SHP77 (cell line): ENCODE data around the gene PPIP5K1.
"Not testable (repeated sequence)": the region's sequence is repeated elsewhere in the genome, so short reads cannot be mapped to it uniquely, and the experiment has no call there.

ENCODE experiments used
- DNase-seq, 2 experiments: peaks; one replicate each; lab custom pipeline; 2025; lab: John Stamatoyannopoulos, UW

Gene PPIP5K1

DNA sequence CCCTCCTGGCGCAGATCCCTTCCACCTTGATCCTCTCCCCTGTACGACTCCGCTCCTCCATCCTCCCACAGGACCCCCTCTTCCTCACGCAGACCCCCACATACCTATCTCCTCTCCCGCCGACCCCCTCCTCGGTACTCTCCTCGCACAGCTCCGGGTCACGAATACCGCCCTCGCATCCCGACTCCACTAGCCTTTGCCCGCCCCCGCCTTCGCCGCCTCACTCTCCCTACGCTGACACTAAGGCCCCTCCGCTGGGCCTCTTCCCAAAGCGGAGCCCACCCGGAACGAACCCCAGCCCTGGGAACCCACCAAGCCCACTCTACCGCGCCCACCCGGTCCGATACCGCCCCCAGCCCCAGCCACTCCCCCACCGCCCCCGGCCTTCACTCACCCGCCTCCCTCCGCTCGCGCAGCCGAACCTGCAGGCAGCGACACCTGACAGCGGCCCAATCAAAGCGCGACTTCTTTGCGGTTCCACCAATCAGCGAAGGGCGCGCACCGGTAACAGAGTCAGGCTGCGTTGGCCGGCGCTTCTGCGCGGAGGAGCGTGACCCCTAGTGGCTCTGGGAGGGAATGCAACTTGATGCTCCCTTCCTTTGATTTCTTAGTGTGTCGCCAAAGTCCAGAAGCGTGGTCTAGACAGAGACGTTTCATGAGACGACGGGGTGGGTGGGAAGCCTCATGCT, at the start of gene PPIP5K1:
TSS of gene PPIP5K1 (minus strand) at position 431 of the 689 bp plus-strand sequence. CDS start 5,704 bp downstream, outside the sequence.
- not testable (repeated sequence) for DNase-seq

DNA sequence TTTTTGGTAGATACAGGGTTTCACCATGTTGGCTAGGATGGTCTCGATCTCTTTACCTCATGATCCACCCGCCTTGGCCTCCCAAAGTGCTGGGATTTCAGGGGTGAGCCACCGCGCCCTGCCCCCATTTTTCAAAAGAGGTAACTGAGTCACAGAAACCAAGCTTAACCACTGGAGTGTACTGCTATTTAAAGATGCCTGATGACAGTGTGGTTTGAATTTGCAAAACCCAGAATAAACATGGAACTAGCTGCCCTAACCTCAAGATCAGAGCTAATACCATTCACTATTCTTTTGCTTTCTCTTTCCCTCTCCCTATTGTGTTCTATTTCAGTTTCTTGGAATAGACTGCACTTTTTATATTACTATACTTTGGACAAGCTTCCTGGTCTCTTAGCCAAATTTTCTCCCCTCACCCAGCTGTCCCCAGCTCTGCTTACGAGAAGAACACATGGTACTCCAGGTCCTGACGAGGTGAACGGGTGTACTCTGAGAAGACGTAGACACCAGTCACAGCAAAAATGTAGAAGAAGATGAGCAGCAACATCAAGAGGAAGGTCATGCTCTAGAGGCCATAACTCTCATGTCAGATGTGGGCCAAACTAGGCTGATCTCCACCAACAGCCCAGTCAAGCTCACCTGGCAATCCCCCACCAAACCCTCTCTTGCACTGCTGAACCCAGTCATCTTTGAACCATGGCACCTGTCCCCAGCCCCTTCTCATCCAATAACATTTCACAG, 48.6 kb upstream of the PPIP5K1 start:
- not testable (repeated sequence) for DNase-seq

DNA sequence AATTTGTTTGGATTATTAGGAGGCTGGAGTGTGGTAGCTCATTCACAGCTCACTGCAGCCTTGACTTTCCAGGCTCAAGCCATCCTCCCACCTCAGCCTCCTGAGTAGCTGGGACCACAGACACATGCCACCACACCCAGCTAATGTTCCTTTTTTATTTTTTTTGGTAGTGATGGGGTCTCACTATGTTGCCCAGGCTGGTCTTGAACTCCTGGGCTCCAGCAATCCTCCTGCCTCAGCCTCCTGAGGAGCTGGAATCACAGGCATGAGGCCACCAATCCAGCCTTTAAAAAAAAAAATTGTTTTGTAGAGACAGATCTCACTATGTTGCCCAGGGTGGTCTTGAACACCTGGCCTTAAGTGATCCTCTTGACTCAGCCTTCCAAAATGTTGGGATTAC, 36.9 kb upstream of the PPIP5K1 start:
- not testable (repeated sequence) for DNase-seq

DNA sequence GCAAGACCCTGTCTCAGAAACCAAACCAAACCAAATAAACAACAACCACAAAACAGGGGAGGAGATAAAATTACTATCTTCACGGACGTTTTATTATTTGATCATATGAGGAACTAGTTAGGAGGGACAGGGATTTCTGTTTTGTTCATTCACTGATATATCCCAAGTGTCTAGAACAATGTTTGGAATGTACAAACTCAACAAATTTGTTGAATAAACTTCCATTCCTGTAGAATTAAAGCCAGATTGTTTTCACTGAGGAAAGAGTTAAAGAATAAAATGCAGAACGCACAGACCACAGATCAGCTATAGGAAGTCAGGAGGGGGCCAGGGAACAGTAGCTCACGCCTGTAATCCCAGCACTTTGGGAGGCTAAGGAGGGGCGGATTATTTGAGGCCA, 35.1 kb upstream of the PPIP5K1 start:
- DNase-seq: no peak

DNA sequence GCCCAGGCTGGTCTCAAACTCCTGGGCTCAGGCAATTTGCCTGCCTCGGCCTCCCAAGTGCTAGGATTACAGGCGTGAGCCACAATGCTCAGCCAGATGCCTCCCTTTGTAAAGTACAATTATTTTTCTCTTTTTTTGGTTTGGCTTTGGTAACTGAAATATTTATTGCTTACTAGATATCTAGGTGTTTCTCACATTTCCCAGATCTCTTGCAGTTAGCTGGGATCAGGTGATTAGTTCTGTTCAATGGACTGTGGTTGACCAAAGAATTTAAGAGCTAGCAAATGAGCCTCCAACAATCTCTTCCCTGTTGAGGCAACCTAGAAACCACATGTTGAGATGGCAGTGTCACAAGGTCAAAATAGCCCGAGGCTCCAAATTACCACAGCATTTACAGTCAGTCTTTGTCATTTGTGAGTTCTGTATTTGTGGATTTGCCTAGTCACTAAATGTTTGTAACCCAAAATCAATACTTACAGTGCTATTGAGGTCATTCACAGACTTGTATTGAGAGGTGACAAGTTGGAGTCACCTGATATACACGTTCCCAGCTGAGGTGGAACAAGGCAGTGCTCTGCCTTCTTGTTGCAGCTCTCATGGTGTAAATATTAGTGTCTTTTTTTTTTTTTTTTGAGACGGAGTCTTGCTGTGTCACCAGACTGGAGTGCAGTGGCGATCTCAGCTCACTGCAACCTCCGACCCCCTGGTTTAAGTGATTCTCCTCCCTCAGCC, 32.2 kb upstream of the PPIP5K1 start:
- not testable (repeated sequence) for DNase-seq

DNA sequence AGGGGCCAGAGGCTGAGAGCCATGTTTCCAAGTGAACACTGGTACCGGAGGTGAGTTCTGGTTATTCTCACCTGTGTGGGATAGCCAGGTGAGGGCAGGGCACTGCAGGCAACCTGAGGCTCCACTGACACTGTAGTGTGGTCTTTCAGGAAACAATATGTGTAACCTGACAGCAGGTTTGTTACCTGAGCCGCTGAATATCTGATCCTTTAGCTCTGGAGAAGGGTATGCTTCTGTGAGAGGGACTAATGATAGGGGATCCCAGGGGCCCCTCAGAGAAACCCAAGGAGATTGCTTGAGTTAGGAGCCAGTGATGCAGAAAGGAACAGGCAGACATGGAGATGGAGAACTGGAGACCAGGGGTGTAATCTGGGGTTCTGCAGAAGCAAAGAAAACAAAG, 28.7 kb upstream of the PPIP5K1 start, which contains the start of gene STRC:
TSS of gene STRC (minus strand) at position 101 of the 400 bp plus-strand sequence. CDS start at position 23, 78 bp downstream.
- DNase-seq: not testable (repeated sequence)

DNA sequence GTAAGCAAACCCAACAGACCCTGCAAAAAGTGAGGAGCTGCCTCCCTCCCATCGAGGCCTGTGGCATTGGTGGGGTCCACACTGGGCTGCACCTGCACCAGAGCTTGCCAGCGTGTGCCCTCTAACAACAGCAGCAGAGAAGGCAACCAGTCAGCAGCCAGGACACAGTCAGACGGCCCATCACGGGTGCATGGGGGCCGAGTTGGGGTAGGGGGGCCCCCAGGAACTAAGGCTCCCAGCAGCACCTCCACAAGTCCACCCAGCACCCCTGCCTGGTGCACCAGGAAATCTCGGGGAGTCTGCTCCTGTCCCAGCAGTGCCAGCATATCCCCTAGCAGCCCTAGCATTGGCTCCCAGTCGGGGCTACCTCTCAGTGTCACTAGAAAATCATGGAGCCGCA, 27.7 kb upstream of the PPIP5K1 start:
- not testable (repeated sequence) for DNase-seq

DNA sequence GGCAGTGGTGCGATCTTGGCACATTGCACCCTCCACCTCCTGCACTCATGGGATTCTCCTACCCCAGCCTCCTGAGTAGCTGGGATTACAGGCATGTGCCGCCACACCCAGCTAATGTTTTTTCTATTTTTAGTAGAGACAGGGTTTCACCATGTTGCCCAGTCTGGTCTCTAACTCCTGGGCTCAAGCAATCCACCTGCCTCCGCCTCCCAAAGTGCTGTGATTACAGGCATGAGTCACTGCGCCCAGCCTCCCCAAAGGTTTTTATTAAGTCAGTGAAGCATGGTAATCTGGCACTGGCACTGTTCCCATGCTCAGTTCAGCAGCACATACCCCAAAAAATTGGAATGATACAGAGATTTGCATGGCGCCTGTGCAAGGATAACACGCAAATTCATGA, 12.2 kb upstream of the PPIP5K1 start:
- peak; percentile 24 to 50 for DNase-seq

DNA sequence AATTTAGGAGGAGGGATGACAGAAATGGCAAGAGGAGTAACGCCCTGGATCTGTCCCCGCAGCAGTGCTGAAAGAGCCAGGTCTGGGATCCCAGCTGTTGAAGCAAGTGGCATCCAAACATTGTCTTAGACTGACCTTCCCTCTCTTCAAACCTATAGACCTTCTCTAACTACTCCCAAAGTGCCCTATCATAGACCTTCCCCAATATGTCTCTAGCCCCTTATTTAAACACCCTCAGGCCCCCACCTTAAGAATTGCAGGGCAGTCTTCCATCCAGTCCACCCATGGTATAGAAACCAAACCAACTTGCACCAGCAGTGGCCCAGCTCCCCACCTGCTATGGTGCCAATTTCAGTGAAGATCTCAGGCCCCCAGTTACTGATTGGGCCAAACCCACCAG, 10.2 kb upstream of the PPIP5K1 start:
- DNase-seq: not testable (repeated sequence)

DNA sequence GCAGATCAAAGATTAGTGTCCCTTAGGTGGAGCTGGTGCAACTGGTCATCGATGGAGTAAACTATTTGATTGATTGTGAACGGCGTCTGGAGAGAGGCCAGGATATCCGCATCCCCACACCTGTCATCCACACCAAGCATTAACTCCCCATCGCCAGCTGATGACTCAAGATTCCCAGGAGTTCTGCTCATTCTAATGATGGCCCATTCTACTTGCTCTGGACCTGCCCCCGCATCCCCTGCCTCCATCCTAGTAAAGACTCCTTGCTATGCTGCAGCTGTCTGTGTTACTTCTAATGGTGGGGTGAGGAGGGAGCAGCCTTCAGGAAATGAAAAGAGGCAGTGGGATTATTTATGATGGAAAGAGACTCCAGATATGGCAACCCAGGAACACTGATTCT, 9.1 kb upstream of the PPIP5K1 start:
- DNase-seq: not testable (repeated sequence)

DNA sequence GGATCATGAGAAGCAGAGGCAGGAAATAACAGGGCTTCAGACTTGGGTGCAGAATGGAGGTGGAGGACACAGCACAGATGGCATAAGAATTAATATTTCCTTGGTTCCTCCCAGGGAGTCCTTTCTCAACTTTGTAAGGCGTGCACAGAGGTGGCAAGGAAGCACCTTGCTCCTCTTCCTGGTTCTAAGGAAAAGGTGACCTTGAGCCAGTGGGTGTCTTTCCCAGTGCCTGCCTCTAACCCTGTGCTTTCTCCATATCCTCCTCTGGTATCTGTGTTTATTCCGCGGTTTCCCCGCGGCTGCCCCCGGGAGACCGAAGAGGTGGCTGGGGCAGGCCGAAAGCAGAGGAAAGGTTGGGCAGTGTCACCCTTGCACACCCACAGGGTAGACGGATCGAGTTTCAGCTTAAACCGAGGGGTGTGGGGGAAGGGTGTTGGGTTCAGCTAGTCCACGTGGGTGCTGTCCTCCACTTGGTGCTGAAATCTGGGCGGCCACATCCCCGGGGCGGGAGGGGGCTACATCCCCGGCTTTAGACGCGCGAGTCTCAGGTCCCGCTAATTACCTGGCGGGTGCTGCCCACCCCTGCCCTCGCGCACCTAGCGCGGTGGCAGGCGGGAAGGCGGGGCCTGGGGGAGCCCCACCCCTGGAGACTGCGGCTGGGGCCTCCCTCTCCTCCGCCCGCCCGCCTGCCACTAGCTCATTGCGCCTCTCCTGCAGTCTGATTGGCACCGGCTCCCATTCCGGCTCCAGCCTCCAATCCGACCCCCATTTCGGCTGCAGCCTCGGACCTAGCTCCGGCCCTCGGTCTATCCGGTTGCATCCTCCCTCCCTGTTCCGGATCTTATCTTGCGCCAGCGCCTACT, 3.6 kb upstream of the PPIP5K1 start, which contains the start of gene CKMT1B:
TSS of gene CKMT1B (plus strand) at position 700 of the 863 bp plus-strand sequence. CDS start 192 bp downstream, outside the sequence.
- DNase-seq: not testable (repeated sequence)

DNA sequence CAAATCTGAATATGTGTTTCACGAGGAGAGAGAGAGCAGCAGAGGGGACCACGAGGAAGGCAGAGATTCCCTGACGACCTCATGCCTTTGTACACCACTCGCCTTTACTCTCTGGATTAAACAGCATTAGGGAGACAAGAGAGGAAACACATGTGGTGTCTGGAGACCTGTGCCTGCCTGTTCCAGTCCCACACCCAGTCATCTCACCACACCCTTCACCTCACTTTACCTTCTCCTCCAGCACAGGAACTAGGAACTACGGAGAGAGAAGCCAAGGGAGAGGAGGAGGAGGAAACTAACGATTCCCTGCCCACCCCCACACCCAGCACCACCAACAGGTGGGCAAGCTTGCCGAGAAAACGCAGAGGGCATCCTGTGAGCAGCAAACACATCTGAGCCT, 2.8 kb upstream of the PPIP5K1 start:
- not testable (repeated sequence) for DNase-seq

DNA sequence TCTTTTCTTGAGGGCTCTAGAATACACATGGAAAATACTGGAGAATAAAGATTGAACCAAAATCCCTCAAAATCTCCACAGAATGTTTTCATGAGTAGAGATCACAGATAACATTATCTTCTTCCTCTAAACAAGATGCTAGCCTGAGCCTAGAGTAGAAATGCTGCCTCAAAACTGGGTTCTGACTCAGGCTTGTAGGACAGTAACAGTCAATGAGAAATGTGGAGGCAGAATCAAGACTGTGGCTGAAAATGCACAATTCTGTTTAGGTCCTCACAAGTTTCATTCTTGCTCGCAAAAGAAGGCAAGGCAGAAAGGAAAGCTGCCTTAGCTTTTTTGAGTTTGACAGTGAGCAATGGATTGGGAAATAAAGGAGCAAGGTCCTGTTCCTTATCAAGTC, 15.4 kb downstream of the PPIP5K1 start:
- DNase-seq: not testable (repeated sequence)

DNA sequence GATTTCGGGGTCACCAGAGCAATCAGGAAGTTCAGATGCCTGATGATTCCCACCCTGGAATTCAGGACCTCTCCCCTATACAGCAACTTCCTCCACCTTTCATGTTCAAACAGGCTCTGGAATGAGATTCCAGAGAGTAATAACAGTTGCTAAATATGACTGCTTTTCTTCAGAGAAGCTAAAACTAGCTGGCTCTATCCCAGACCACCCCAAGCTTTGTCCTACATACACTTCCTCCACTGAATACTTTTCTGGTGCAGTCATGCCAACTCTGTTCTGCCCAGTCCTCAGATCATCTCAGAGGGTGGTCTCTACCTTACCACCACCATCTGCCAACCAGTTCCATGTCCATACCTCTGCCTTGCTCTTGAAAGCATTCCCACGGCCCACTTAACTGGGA, 23.4 kb downstream of the PPIP5K1 start:
- not testable (repeated sequence) for DNase-seq

DNA sequence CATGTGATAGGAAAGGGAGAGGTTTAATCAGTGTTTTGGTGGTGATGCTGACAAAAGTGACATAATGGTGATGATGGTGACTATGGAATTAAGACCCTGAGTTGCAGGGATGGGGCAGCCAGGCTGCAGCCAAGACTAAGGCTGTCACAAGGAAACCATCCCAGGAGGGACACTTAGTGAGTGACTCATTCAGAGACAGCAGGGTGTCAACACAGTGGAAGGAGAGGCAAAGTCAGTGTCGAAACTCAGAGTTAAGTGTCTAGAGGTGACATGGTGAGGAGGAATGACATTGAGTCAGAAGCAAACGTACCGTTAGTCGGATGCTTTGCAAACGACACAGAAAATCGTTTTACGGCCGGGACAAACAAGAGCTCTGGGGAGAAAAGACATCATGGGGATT, 26.2 kb downstream of the PPIP5K1 start:
- DNase-seq: not testable (repeated sequence)

DNA sequence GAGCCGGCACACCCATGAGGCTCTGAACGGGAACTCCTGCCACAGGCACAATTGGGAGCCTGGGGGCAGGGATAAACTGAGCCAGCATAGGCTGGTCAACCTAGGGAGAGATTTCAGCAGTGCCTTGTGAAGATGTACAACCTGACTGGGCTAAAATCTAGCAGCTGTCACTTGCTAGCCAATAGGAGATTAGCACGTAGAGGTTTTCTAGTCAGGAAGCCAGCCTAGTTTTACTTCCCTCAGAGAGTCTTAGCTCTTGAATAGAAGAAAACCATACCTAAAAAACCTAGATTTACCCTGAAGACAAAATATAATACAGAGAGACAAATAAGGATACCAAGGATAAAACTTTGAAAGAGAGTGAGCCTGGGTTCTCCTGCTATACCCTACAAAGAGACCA, 27.3 kb downstream of the PPIP5K1 start:
- DNase-seq: not testable (repeated sequence)

DNA sequence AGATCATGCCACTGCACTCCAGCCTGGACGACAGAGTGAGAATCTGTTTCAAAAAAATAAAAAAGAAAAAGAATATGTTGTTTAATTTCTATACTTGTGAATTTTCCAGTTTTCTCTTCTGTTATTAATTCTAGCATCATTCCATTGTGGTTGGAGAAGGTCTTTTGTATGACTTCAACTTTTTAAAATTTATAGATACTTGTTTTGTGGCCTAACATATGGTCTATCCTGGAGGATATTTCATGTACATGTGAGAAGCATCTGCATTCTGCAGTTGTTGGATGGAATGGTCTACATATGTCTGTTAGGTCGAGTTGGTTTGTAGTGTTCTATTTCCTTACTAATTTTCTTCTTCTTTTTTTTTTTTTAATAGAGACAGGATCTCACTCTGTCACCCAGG, 37.0 kb downstream of the PPIP5K1 start:
- no peak for DNase-seq

DNA sequence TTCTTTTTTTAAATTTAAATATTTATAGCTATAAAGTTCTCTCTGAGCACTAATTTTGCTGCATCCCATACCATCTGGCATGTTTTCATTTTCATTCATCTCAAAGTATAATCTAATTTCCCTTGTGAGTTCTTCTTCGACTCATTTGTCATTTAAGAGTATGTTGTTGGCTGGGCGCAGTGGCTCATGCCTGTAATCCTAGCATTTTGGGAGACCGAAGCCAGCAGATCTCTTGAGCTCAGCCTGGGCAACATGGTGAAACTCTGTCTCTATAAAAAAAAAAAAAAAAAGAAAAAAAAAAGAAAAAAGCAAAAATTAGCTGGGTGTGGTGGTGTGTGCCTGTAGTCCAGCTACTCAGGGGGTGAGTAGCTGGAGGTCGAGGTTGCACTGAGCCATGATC, 37.8 kb downstream of the PPIP5K1 start:
- DNase-seq: no peak

DNA sequence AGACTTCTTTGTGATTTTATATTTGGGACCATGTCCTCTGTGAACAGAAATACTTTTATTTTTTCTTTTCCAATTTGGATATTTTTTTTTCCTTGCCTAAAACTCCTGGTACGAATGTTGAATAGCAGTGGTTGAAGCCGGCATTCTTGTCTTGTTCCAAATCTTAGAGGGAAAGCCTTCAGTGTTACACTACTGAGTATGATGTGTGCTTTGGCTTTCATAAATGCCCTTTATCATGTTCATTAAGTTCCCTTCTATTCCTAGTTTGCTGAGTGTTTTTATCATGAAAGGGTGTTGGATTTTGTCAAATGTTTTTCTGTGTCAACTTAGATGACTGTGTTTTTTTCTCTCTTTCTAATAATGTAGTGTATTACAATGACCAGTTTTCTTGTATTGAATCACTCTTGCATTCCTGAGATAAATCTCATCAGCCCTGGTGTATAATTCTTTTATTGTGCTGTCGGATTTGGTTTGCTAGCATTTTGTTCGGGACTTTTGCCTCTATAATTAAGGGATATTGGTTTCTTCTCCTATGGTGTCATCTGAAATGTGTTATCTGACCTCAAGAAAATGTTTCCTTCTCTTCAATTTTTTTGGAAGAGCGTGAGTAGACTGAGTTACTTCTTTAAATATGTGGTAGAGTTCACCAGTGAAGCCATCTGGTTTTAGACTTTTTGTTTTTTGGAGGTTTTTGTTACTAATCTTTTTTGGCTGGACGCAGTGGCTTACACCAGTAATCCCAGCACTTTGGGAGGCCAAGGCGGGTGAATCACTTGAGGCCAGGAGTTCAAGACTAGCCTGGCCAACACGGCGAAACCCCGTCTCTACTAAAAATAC, 39.3 kb downstream of the PPIP5K1 start:
- DNase-seq: no peak

DNA sequence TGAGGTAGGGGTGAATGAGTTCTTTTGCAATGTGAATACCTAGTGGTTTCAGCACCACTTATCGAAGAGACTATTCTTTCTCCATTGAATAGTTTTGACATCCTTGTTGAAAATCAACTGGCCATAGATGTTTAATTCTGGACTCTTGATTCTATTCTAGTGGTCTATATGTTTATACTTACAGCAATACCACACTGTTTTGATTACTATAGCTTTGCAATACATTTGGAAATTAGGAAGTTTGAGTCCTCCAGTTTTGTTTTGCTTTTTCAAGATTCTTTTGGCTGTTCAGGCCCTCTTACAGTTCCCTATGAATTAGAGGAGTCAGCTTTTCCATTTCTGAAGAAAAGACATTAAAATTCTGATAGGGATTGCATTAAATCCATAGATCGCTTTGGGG, 42.5 kb downstream of the PPIP5K1 start:
- DNase-seq: no peak
